GM19025 (cell line): Measurements from ENCODE around the gene HDAC3.

ENCODE experiments used
- ATAC-seq: cut with Tn5 transposase; IDR thresholded peaks from one replicate; pipeline ENCODE4 v1.9.1; 2021; ENCODE audit warnings: mild to moderate bottlenecking, low read depth, moderate library complexity; ENCODE audit not compliant: unreplicated experiment

Gene HDAC3

DNA sequence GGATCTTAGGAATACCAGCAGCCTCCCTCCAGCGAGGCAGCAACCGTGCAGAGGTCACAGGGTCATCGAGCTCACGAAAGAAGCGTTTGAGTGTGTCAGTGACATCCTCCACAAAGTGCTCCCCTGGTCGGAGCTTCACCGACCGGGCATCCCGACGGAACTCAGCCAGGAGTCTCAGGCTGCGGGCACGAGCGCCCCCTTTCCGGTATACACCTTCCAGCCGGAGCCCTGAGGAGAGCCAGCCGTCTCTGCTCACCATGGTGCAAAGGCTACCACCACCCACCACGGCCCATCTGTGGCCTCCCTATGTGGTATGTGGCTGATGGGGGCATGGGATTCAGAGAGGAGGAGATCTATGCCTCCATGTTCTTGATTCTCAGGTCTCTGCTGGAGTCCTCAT, 25.4 kb upstream of the HDAC3 start:
- no peak for ATAC-seq

DNA sequence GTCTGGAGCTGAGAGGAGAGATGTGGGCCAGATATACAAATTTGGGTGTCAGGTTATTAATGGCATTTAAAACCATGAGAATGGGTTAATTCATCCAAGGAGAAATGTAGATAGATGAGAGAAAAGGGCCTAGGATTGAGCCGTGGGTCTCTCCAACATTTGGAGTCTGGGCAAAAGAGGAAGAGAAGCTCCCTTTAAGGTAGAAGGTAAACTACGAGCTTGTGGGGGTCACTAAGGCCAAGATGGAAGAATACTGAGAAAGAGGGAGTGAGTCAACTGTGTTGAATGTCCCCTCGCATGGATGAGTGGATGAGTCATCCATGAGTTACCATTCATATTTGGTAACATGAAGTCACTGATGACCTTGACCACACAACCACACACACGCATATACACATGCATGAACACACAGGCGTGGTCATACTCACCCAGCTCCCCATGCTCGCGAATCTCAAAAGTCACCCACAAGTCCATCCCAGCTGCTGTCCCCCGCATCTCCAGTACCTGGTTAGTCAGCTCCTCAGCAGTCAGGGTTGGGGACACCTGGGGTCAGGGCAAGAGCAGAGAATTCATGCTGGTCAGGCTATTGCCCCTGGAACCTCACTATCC, 21.4 kb upstream of the HDAC3 start:
- no peak for ATAC-seq

DNA sequence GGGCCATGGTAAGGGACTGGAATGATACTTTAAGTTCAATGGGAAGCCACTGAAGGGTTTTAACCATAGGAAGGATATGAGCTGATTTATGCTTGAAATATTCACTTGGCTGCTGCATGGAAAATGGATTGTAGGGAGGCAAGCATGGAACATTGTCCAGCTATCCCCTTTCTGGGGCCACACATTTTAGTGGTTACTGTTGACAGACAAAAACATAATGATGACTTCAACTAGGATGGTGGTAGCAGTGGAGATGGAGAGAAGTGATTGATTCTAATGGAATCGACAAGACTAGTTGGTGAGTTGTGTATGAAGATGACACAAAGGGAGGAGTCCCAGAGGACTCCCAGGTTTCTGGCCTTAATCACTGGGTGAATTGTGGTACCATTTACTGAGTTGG, 20.8 kb upstream of the HDAC3 start:
- ATAC-seq, result no peak

DNA sequence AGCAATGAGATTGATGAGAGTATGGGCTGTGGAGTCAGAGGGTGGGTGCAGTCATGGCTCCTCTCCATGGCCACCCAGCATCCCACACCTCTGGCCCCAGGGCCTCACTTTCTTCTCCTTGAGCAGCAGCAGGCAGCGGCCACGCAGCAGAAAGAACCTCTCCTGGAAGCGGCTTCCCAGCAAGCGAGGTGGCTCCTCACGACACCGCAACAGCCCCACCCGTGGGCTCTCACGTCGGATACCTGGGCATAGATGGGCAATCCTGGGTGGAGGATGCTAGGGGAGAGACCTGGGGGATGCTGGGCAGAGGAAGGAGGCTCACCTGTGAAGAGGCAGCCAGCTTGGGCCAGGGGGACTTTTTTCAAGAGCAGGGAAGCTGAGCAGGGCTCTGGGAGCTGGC, 19.7 kb upstream of the HDAC3 start:
- no peak for ATAC-seq

DNA sequence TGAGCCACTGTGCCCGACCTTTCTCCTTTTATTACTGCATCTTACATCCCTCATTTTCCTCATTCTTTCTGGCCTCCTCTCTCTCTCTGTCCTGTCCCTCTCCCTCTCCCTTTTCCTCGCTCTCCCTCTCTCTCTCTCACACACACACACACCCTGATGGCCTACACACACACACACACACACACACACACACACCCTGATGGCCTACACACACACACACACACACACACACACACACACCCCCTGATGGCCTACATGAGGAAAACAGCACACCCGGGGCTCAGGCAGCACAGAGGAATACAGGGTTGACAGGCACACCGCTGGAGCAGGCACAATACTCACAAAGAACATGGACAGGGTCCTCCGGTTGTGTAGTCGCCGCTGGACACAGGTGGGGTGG, 18.4 kb upstream of the HDAC3 start:
- ATAC-seq, result no peak

DNA sequence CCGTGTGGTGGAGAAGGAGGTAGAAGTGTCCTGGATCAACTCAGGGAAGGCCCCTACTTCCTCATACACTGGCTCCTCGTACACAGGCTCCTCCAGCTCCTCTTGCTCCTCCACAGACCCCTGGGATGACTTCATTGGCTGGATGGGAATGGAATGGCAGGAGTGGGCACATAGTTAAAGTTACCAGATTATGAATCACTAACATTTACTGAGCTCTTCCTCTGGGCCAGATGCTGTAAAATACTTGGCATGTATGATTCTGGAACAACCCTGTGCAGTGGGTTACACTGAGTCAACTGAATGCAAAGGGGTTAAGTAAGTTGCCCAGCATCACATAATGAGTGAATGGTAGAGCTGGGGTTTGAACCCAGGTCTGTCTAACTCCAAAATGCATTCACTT, 17.6 kb upstream of the HDAC3 start:
- ATAC-seq, result no peak

DNA sequence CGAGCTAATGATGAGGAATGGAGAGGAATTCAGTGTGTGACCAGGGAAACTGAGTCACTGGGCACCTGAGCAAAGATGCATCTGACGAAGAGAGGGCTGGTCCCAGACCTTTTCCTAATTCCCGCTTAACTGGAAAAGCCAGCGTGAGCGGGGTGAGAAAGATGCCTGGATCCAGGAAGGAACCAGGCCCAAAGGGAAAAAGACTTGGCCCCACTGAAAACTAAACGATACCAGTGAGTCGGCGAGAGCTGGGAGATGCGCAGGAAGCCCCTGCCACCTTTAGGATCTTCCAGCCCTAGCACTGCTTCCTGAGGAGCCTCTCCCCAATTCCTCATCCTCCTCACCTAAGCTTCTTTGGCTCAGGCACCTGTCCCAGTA, 15.1 kb upstream of the HDAC3 start:
- ATAC-seq, result no peak

DNA sequence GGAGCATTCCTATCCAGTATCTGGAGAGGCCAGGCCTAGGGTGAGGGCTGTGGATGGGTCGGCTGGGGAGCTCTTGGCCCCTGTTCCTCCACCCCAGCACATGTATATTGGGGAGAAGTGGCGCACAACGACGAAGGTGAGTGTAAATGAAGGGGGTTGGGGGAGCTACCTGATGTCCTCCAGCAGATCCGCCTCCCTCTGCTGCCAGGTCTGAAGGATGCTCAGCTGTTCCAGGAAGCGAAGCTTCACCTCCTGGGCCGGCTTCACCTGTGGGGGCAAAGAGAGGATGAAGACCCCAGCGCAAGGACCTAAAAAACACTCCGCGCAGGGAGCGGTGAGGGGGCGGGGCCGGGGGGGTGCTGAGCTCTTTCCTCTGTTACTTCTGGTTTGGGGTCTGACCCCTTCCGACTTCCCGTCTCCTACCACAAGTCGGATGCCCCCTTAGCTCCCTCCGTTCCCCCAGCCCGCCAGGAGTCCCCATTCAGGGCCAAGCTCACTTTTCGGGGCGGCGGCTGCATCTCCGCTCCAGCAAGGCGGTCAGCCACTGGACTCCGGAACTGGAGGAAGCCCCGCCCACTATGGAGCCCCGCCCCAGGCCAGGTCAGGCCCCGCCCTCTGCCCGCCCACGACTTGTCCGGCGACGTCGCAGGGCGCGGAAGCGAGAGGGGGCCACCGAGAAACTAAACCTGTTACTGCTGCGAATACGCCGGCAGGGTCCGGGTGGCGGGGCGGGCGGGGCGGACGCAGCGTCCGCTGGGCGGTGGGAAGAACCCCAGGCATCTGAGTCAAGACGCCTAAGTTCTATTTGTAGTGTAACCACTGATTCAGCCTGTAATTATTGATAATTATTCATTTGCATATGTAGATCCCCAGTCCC, 14.4 kb upstream of the HDAC3 start, which contains the start of gene FCHSD1:
FCHSD1 (minus strand) TSS at position 568 of the 877 bp plus-strand sequence; CDS start at position 518, 50 bp downstream.
- ATAC-seq, result peak; percentile 98

DNA sequence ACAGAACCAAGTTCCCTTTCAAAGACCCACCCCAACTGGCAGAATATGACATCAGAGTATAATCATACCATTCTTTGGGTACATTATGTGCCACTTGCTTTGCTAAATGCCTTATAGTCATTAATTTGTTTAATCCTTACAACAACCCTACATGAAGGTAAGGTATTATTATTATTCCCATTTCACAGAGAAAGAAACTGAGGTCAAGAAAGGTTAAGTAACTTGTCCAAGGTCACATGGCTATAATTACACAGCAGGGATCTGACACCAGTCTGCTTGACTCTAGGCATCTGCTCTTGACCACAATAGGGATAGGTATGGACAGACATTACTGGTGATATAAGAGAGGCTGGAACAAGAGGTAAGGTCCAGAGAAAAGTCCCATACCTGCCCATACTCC, 13.3 kb upstream of the HDAC3 start:
- ATAC-seq, result no peak

DNA sequence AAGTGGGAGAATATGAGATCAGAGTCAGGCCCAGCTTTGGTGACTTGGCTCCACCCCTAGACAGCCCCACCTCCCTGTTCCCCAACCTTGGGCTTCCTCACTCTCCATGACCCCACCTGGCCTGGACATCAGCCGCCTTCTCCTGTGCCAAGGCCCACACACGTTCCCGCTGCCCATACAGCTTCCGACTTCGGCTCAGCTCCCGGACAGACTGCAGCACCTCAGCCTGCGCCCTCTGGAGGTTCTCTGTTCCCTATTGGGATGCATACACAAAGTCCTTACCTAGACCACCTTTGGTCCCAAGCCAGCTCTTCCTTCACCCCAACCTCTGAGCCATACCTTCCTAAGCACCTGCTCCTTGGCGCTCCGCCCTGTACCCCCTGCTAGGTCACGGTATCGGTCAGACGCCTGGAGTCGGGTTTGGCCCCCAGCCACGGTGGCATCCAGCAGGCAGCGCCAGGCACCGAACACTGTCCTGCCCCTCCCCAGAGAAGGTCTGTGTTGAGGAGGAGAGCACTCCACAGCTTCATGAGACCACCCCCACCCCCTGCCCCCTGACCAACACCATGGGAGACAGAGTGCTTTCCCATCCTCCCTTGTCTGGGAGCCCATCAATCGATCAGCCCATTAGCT, 12.5 kb upstream of the HDAC3 start:
- ATAC-seq, result no peak

DNA sequence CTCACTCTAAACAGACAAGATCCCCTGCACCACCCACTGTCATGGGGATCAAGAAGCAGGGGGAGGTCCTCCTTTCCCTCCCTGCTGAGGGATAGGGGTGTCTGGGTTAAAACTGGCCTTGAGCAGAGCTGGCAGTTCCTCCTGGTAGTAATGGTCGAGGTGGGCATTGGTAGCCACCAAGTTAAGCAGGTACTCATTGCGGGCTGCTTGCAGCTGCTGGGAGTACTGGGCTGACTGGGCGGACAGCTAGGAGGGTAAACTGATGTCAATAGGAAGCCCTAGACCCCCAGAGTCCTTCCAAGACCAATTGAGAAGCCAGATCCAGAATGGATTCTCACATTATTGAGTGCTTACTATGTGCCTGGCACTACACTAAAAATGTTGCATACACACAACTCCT, 11.2 kb upstream of the HDAC3 start:
- no peak for ATAC-seq

DNA sequence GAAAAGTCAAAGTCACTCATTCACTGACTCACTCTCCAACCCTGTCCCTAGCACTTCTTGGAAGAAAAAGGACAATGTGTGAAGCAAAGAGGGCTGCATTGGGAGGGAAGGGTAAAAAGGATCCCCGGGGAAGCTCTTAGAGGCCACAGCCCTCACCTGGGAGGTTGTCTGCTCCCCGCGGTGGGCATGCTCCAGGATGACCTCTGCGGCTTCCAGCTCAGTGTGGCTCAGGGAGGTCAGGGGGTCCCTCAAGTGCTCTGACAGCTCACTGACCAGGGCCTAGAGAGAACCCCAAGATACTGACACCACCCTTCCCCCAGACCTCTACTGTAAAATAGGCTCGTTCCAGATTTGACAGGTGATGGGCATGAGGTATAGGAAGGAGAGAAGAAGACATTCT, 10.6 kb upstream of the HDAC3 start:
- no peak for ATAC-seq

DNA sequence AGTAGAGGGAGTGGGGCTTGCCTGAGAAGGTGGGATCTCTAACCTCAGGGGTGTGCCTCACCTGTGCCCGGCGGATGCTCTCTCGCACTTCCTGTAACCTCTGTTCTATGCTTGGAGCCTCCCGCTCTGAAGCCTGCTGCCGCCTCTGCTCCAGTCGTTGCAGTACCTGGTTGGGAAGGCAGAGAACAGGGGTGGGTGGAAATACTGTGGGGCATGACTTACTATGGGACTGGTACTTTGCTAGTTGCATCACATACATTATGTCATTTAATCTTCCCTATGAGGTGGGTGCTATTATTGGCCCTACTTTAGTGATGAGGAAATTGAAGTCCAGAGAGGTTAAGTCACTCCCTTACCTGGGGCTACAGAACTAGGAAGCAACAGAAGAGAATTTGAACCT, 9.4 kb upstream of the HDAC3 start:
- no peak for ATAC-seq

DNA sequence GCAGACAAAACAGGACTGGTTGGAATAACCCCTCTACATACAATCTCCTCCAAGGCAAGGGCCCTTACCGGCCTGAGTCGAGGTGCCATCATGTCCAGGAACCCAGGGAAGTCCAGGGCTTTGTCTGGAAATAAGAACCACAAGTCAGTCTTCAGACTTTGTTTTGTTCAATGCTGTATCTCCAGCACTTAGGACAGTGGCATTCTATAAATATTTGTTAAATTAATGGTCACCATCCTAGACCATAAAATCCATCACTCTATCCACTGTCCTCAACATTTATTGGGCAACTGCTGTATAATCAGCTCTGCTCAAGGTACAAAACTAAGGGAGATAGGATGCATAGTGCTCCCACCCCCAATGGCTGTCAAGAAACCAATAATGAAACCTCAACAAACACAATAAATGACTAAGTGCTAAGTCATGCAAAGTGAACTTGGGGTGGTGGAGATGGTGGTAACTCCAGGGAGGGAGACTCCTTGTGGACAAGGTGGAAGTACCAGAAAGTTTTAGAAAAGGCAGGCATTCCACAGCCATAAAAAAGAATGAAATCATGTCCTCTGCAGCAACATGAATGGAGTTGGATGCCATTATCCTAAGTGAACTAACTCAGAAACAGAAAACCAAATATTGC, 5.1 kb upstream of the HDAC3 start:
- ATAC-seq, result peak; percentile 42

DNA sequence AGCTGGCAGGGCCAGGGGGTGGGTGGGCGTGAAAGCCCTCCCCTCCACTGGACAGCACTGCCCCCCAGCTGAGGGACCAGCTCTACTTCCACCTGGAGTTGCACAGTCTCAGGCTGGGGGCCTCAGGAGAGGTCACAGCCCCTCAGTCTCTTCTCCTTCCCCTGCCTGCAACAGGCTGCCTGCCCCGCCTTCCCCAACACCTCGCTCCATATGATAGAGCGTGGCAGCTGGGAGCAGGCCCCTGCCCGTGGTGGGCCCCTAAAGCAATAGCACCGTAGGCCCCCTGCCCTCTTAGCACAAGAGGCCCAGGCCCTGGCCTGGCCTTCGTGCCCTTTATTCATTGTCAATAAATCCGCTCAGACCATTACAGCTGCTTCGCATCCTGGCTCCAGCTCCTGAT, 4.0 kb upstream of the HDAC3 start:
- ATAC-seq, result no peak

DNA sequence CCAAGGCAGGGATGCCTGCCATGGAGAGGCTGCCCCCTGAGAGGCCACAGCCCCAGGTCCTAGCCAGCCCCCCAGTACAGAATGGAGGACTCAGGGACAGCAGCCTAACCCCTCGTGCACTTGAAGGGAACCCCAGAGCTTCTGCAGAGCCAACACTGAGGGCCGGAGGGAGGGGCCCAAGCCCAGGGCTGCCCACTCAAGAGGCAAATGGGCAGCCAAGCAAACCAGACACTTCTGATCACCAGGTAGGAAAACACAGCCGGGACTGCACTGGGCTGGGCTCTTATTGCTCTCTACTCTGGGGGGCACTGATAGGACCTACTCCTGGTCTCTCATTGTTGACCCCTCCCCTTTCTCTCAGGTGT, 3.4 kb upstream of the HDAC3 start:
- ATAC-seq, result no peak

DNA sequence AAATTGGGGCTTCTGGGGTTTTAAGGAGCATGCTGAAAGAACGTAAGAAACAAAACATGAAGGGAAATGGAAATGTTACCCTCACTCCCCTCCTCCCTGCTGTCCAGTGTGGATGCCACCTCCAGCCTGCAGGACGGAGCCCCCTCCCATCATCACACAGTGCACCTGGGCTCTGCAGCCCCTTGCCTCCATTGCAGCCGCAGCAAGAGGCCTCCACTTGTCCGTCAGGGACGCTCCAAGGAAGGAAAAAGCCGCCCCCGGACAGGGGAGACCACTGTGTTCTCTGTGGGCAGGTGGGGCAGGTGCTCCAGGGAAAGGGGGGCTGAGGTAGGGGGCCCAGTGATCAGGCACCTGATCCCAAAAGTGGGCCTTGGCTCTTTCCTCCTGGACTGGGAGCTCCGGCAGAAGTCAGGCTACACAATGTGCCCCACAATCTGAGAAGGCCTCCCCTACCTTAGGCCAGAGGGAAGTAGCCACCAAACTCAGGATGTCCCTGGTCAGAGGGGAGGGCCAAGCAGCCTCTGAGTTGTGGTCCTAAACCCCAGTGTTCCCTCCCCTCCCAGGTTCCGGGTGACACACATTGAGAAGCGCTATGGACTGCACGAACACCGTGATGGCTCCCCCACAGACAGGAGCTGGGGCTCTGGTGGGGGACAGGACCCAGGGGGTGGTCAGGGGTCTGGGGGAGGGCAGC, 2.9 kb upstream of the HDAC3 start:
- ATAC-seq, result no peak

DNA sequence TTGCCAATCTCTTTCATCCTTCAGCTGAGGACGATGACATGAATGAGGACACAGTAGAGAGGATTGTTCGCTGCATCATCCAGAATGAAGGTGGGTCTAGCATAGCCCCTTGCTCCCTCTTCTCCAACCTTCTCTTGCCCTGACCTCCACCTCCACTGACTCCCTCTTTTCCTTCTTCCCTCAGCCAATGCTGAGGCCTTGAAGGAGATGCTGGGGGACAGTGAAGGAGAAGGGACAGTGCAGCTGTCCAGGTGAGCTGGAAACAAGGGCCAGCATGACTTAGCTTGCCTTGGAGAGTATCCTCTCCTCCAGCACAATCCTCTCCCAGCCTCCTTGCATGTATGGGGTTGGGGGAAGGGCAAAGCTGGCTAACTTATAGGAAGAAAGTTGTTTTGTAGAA, 2.1 kb upstream of the HDAC3 start:
- ATAC-seq, result no peak

DNA sequence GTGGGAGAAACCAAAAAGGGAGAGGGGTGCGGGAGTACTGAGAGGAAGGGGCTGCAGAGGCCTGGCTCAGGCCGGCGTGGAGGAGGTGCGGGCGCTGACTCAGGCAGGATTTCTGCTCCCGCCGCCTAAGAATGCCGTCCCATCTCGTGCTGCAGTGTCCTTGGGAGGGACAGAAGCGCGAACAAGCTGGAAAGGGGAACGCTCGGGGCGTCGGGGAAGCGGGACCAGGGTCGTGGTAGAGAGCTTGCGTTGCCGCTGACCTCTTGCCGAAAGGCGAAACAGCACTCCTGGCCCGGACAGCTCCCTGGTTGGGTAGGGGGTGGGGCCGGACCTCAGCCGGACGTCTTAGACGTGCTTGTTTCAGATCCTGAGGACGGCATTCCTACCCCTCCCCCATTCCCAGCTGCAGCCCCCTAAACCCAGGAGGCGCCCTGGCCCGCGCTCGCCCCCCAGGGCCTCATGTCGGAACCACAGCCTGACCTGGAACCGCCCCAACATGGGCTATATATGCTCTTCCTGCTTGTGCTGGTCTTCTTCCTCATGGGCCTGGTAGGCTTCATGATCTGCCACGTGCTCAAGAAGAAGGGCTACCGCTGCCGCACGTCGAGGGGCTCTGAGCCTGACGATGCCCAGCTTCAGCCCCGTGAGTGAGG, 1.2 kb upstream of the HDAC3 start:
- no peak for ATAC-seq

DNA sequence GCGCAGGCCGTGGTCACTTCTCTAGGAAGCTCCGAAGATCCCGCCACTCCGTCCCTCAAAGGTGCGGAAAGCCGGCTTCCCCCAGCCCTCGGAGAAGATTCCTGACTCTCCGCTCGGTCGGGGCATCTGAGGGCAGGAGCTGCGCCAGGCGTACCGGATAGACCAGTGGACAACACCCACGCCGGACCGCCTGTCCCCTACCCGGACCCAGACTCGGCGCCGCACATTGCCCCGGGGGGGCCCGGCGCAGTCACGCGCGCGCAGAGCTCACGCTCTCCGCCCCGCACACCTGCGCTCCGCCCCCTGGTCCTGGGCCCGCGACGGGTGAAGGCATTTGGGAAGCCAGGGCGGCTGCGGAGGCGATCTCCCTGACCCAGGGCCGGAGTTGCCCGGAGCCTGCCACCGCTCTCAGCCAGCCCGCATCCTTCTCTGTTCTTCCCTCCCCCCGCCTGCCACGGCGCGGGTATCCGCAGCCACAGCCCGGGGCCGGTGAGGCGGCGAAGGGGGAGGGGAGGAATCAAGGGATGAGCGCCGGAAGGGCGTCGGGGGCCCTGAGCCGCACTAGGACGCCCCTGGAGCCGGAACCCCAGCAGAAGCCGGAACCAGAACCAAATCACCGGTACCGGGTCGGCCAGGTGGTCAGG, 596 bp upstream of the HDAC3 start:
- ATAC-seq, result peak; percentile 19
